ENCODE data around the gene DRG1. TPM values are rescaled to one million over a fixed set of nuclear protein-coding genes. Genes with fewer than 3 reads are reported as not detected.

DRG1 gene
- total and polyA plus RNA-seq, 2 donors from 2014 or later, result 46.5 to 93.3 TPM

DNA sequence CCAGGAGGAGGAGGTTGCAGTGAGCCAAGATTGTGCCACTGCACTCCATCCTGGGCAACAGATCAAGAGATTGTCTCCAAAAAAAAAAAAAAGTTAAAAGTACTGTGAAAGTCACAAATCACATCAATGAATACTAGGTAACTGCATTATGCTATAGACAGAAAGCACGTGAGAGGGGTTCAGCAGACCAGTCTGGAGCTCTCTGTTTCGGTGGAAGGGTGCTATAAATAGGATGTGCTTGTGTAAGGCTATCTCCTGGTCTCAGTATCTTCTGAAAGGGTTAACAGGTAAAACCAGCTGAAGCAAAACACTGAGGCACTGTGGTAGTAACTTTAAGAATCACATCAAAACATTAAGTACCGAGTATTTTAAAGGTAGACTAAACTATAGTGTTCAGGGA, 46.8 kb downstream of the DRG1 start:
- intact Hi-C loops (cut with DNase I), result no loop called here
- H3K4me3 ChIP-seq (ENCODE audit: low read length in 3 of 3), result no peak overlapping the region
- H3K9ac ChIP-seq (ENCODE audit: low read length in 3 of 3), result no peak overlapping the region
- H3K27me3 ChIP-seq (ENCODE audit: control insufficient read depth, insufficient read depth, low read length), result no peaks in the 10 kb centered on the region
- no peaks in the 10 kb centered on the region for H3K9me3 ChIP-seq (ENCODE audit: control insufficient read depth in 2 of 3, insufficient read depth in 1 of 3, low read length in 3 of 3)
- FAIRE-seq (no peak), DNase-seq (no peak)
- no peak overlapping the region for H3K27ac ChIP-seq (ENCODE audit: low read depth in 2 of 2, low read length in 2 of 2)
- TF ChIP-seq, protein P1, sequence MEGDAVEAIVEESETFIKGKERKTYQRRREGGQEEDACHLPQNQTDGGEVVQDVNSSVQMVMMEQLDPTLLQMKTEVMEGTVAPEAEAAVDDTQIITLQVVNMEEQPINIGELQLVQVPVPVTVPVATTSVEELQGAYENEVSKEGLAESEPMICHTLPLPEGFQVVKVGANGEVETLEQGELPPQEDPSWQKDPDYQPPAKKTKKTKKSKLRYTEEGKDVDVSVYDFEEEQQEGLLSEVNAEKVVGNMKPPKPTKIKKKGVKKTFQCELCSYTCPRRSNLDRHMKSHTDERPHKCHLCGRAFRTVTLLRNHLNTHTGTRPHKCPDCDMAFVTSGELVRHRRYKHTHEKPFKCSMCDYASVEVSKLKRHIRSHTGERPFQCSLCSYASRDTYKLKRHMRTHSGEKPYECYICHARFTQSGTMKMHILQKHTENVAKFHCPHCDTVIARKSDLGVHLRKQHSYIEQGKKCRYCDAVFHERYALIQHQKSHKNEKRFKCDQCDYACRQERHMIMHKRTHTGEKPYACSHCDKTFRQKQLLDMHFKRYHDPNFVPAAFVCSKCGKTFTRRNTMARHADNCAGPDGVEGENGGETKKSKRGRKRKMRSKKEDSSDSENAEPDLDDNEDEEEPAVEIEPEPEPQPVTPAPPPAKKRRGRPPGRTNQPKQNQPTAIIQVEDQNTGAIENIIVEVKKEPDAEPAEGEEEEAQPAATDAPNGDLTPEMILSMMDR (IDR thresholded peaks at IDR 0.05; ENCODE audit: borderline replicate concordance, extremely low read depth, insufficient read depth), result no peak
- peaks cover 4 to 43% (median 19%) of the 10 kb centered on the region in 3 donors for H3K36me3 ChIP-seq (ENCODE audit: control insufficient read depth in 2 of 3, insufficient read depth in 3 of 3, low read length in 3 of 3)
- no peaks in the 10 kb centered on the region for H3K4me1 ChIP-seq (ENCODE audit: control insufficient read depth in 2 of 3, insufficient read depth in 2 of 3, low read depth in 1 of 3, low read length in 3 of 3)

DNA sequence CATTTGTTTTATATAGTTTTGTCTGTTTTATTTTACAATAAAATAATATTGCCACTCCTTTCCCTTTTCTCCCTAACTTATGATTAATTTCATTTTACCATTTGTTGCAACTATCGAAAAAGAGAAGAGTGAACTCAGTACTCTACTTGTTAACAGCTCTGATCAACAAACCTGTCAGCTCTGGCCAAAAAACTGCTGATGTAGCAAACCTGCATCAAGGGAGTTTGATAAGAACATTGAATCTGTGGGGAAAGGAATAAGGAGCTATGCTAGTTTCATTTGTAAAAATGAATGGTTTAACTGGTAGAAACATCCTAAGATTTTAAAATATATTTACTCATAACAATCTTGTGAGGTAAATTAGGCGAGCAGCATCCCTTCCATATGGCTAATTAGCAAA, 47.4 kb downstream of the DRG1 start:
- no peak overlapping the region for H3K4me3 ChIP-seq (ENCODE audit: low read length in 3 of 3)
- no peak overlapping the region for H3K9ac ChIP-seq (ENCODE audit: low read length in 3 of 3)
- TF ChIP-seq, protein P1 (IDR thresholded peaks at IDR 0.05; ENCODE audit: borderline replicate concordance, extremely low read depth, insufficient read depth), result no peak
- intact Hi-C loops (cut with DNase I), result no loop called here
- no peaks in the 10 kb centered on the region for H3K4me1 ChIP-seq (ENCODE audit: control insufficient read depth in 2 of 3, insufficient read depth in 2 of 3, low read depth in 1 of 3, low read length in 3 of 3)
- H3K9me3 ChIP-seq (ENCODE audit: control insufficient read depth in 2 of 3, insufficient read depth in 1 of 3, low read length in 3 of 3), result no peaks in the 10 kb centered on the region
- no peaks in the 10 kb centered on the region for H3K27me3 ChIP-seq (ENCODE audit: control insufficient read depth, insufficient read depth, low read length)
- no peak overlapping the region for H3K27ac ChIP-seq (ENCODE audit: low read depth in 2 of 2, low read length in 2 of 2)
- no peak for FAIRE-seq
- H3K36me3 ChIP-seq (ENCODE audit: control insufficient read depth in 2 of 3, insufficient read depth in 3 of 3, low read length in 3 of 3), result peaks cover 4 to 40% (median 16%) of the 10 kb centered on the region in 3 donors
- DNase-seq, result no peak

DNA sequence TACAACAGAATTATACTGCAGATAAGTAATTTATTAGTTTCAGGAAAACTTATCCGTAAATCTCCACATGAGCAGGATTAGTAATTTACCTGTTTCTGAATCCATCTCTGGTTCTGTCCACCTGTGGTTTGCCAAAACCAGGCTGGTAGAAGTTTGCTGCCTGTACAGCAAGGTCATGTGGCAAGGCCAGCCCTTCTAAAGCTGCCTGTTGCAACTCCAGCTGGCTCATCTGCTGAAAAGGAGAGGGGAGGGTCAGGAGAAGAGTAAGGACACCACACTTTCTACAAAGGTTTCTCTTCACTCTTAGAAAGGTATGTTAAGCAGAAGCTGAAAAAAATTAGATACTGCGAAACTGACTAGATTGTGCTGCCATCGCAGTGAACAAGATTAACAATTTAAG, 47.9 kb downstream of the DRG1 start:
- Histone ChIP-seq H3K9ac (ENCODE audit: low read length in 3 of 3) (no peak overlapping the region), H3K4me1 (ENCODE audit: control insufficient read depth in 2 of 3, insufficient read depth in 2 of 3, low read depth in 1 of 3, low read length in 3 of 3) (no peaks in the 10 kb centered on the region), H3K9me3 (ENCODE audit: control insufficient read depth in 2 of 3, insufficient read depth in 1 of 3, low read length in 3 of 3) (no peaks in the 10 kb centered on the region), H3K4me3 (ENCODE audit: low read length in 3 of 3) (no peak overlapping the region), H3K27me3 (ENCODE audit: control insufficient read depth, insufficient read depth, low read length) (no peaks in the 10 kb centered on the region), H3K27ac (ENCODE audit: low read depth in 2 of 2, low read length in 2 of 2) (no peak overlapping the region), H3K36me3 (ENCODE audit: control insufficient read depth in 2 of 3, insufficient read depth in 3 of 3, low read length in 3 of 3) (peaks cover 6 to 34% (median 18%) of the 10 kb centered on the region in 3 donors)
- intact Hi-C loops (cut with DNase I), result no loop called here
- FAIRE-seq (no peak), DNase-seq (no peak)
- TF ChIP-seq, protein P1 (IDR thresholded peaks at IDR 0.05; ENCODE audit: borderline replicate concordance, extremely low read depth, insufficient read depth), result no peak

DNA sequence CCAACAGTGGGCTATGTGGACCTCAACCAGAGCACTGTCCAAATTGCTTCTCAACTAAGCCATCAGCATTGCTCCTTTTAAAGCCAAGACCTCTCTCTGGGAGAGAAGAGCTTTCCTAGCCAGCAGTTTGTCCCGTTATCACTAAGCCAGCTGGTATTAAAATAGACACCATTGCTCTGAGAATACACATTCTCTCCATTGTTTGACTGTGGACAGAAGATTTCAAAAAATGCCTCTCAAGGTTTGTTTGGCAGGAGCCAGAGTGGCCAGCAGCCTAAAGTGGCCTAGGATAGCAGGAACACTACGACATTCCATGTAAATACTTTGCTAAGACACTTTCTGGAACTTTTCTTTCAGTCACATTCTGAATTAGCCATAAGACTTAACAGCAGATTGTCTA, 49.0 kb downstream of the DRG1 start:
- H3K36me3 ChIP-seq (ENCODE audit: control insufficient read depth in 2 of 3, insufficient read depth in 3 of 3, low read length in 3 of 3), result peaks cover 7 to 26% (median 19%) of the 10 kb centered on the region in 3 donors
- H3K4me1 ChIP-seq (ENCODE audit: control insufficient read depth in 2 of 3, insufficient read depth in 2 of 3, low read depth in 1 of 3, low read length in 3 of 3), result no peaks in the 10 kb centered on the region
- H3K9me3 ChIP-seq (ENCODE audit: control insufficient read depth in 2 of 3, insufficient read depth in 1 of 3, low read length in 3 of 3), result no peaks in the 10 kb centered on the region
- H3K9ac ChIP-seq (ENCODE audit: low read length in 3 of 3), result no peak overlapping the region
- intact Hi-C loops (cut with DNase I), result no loop called here
- TF ChIP-seq, protein P1 (IDR thresholded peaks at IDR 0.05; ENCODE audit: borderline replicate concordance, extremely low read depth, insufficient read depth), result no peak
- no peak overlapping the region for H3K4me3 ChIP-seq (ENCODE audit: low read length in 3 of 3)
- H3K27ac ChIP-seq (ENCODE audit: low read depth in 2 of 2, low read length in 2 of 2), result no peak overlapping the region
- DNase-seq, result no peak
- no peak for FAIRE-seq
- no peaks in the 10 kb centered on the region for H3K27me3 ChIP-seq (ENCODE audit: control insufficient read depth, insufficient read depth, low read length)

Measured in kidney (tissue), 14 donors.